T-helper 17 cell (primary cell): ENCODE data around the gene TMEM208. TPM values are rescaled to one million over a fixed set of nuclear protein-coding genes. Genes with fewer than 3 reads are reported as not detected.
A peak's percentile ranks its signal among the peaks of the same experiment; 100 is the strongest.

ENCODE experiments used
- ATAC-seq: fragments of 150-1000 bp; cut with Tn5 transposase; 2 replicates; pipeline ENCODE4 v1.10.0; 2021; ENCODE audit warnings: mild to moderate bottlenecking, moderate library complexity
- DNase-seq, 3 donors: peaks; one replicate each; pipeline versions ENCODE4 v3.0.0 to v3.0.0-alpha.2; 2020 to 2021
- H3K9me3 ChIP-seq: one replicate; pipeline ENCODE4 v1.7.0; 2013; ENCODE audit warnings: low read length, mild to moderate bottlenecking; ENCODE audit not compliant: control insufficient read depth, poor library complexity, severe bottlenecking
- H3K27ac Mint-ChIP-seq: one replicate; pipeline ENCODE4 v1.8.0; 2022; ENCODE audit warnings: mild to moderate bottlenecking, moderate library complexity, mixed read lengths
- H3K27me3 Mint-ChIP-seq: one replicate; pipeline ENCODE4 v1.8.0; 2022; ENCODE audit warnings: mixed read lengths
- H3K36me3 Mint-ChIP-seq: one replicate; pipeline ENCODE4 v1.8.0; 2022; ENCODE audit warnings: low read depth, mixed read lengths
- H3K4me1 Mint-ChIP-seq: one replicate; pipeline ENCODE4 v1.8.0; 2022; ENCODE audit warnings: mild to moderate bottlenecking, mixed read lengths
- H3K4me3 Mint-ChIP-seq: one replicate; pipeline ENCODE4 v1.8.0; 2022; ENCODE audit warnings: mild to moderate bottlenecking, moderate library complexity, mixed read lengths
- total RNA-seq, 4 donors: library from RNA in 2 of 4; stranded (reverse) in 2 of 4; gene quantifications; one replicate each; pipeline ENCODE4 v1.2.3 and lab custom pipeline; 2022 to 2026

Gene TMEM208
- total RNA-seq, 2 donors from 2014 or later, result 27.9 to 28.2 TPM

GRCh38 chr16:67186550-67186950 lies 40.4 kb upstream of the TMEM208 start:
- H3K27ac Mint-ChIP-seq, result no peak overlapping the region
- H3K9me3 ChIP-seq, result no peaks in the 10 kb centered on the region
- peaks cover 12% of the 10 kb centered on the region for H3K4me1 Mint-ChIP-seq
- no peak for ATAC-seq
- H3K4me3 Mint-ChIP-seq, result no peak overlapping the region
- no peaks in the 10 kb centered on the region for H3K36me3 Mint-ChIP-seq
- no peak for DNase-seq
- peaks cover 6% of the 10 kb centered on the region for H3K27me3 Mint-ChIP-seq

- H3K4me1 Mint-ChIP-seq, result peaks cover 16% of the 10 kb centered on the region
- no peak overlapping the region for H3K4me3 Mint-ChIP-seq
- H3K36me3 Mint-ChIP-seq, result no peaks in the 10 kb centered on the region
- H3K27ac Mint-ChIP-seq, result no peak overlapping the region
- H3K9me3 ChIP-seq, result peaks cover under 1% of the 10 kb centered on the region
- no peak for ATAC-seq
- H3K27me3 Mint-ChIP-seq, result peaks cover 6% of the 10 kb centered on the region
- no peak for DNase-seq
These were observed 39.6 kb upstream of the TMEM208 start for GRCh38 chr16:67187175-67187890.

- Mint-ChIP-seq H3K27ac (no peak overlapping the region), H3K4me1 (peaks cover 21% of the 10 kb centered on the region), H3K4me3 (no peak overlapping the region), H3K27me3 (peaks cover 6% of the 10 kb centered on the region), H3K36me3 (no peaks in the 10 kb centered on the region)
- no peak for ATAC-seq
- peaks cover 3% of the 10 kb centered on the region for H3K9me3 ChIP-seq
- no peak for DNase-seq
These were observed 38.6 kb upstream of the TMEM208 start for GRCh38 chr16:67188323-67188722.

- DNase-seq (no peak), ATAC-seq (no peak)
- peaks cover 3% of the 10 kb centered on the region for H3K9me3 ChIP-seq
- Mint-ChIP-seq H3K36me3 (no peaks in the 10 kb centered on the region), H3K27me3 (peaks cover 6% of the 10 kb centered on the region), H3K4me1 (peaks cover 25% of the 10 kb centered on the region), H3K4me3 (no peak overlapping the region), H3K27ac (no peak overlapping the region)
These were observed 38.1 kb upstream of the TMEM208 start for GRCh38 chr16:67188798-67189197.

- ATAC-seq, result no peak
- H3K36me3 Mint-ChIP-seq, result no peaks in the 10 kb centered on the region
- no peak within 1 kb of the TSS for H3K27ac Mint-ChIP-seq
- H3K27me3 Mint-ChIP-seq, result peaks cover 6% of the 10 kb centered on the region
- H3K9me3 ChIP-seq, result peaks cover 3% of the 10 kb centered on the region
- no peak for DNase-seq
- H3K4me1 Mint-ChIP-seq, result peaks cover 28% of the 10 kb centered on the region
- no peak within 1 kb of the TSS for H3K4me3 Mint-ChIP-seq
These were observed 36.9 kb upstream of the TMEM208 start, which contains the start of gene EXOC3L1 for GRCh38 chr16:67190041-67190440. EXOC3L1 (minus strand) TSS chr16:67190136; CDS start chr16:67189676, 460 bp downstream.

GRCh38 chr16:67190448-67191399 lies 36.2 kb upstream of the TMEM208 start:
- H3K27me3 Mint-ChIP-seq, result no peaks in the 10 kb centered on the region
- no peak for ATAC-seq
- no peaks in the 10 kb centered on the region for H3K36me3 Mint-ChIP-seq
- peak overlapping the region; percentile 81 for H3K27ac Mint-ChIP-seq
- H3K4me1 Mint-ChIP-seq, result peaks cover 24% of the 10 kb centered on the region
- H3K9me3 ChIP-seq, result peaks cover 3% of the 10 kb centered on the region
- no peak overlapping the region for H3K4me3 Mint-ChIP-seq
- DNase-seq, result no peak

GRCh38 chr16:67191411-67191994 lies 35.4 kb upstream of the TMEM208 start:
- H3K27ac Mint-ChIP-seq, result peak overlapping the region; percentile 81
- no peaks in the 10 kb centered on the region for H3K27me3 Mint-ChIP-seq
- no peak for ATAC-seq
- peaks cover 3% of the 10 kb centered on the region for H3K36me3 Mint-ChIP-seq
- H3K4me1 Mint-ChIP-seq, result peaks cover 29% of the 10 kb centered on the region
- H3K9me3 ChIP-seq, result peaks cover 3% of the 10 kb centered on the region
- H3K4me3 Mint-ChIP-seq, result peak overlapping the region; percentile 94
- DNase-seq, result no peak

- H3K4me1 Mint-ChIP-seq, result peaks cover 33% of the 10 kb centered on the region
- peak; percentile 96 for ATAC-seq
- H3K4me3 Mint-ChIP-seq, result peak within 1 kb of the TSS; percentile 94
- peak within 1 kb of the TSS; percentile 81 for H3K27ac Mint-ChIP-seq
- DNase-seq, result peak; percentile 75 to 78 (median 77)
- H3K9me3 ChIP-seq, result peaks cover 3% of the 10 kb centered on the region
- H3K36me3 Mint-ChIP-seq, result peaks cover 3% of the 10 kb centered on the region
- H3K27me3 Mint-ChIP-seq, result no peaks in the 10 kb centered on the region
These were observed 34.8 kb upstream of the TMEM208 start, which contains the start of gene E2F4 for GRCh38 chr16:67191995-67192681. E2F4 (plus strand) TSS chr16:67192155; CDS start chr16:67192228, 73 bp downstream.

GRCh38 chr16:67192781-67193361 lies 34.1 kb upstream of the TMEM208 start:
- H3K4me3 Mint-ChIP-seq, result peak overlapping the region; percentile 94
- ATAC-seq, result peak; percentile 48
- H3K9me3 ChIP-seq, result peaks cover 3% of the 10 kb centered on the region
- no peak for DNase-seq
- H3K4me1 Mint-ChIP-seq, result peaks cover 33% of the 10 kb centered on the region
- peaks cover 3% of the 10 kb centered on the region for H3K36me3 Mint-ChIP-seq
- H3K27me3 Mint-ChIP-seq, result no peaks in the 10 kb centered on the region
- peak overlapping the region; percentile 81 for H3K27ac Mint-ChIP-seq

GRCh38 chr16:67193536-67193935 lies 33.4 kb upstream of the TMEM208 start:
- H3K36me3 Mint-ChIP-seq, result peaks cover 3% of the 10 kb centered on the region
- H3K9me3 ChIP-seq, result peaks cover 3% of the 10 kb centered on the region
- no peaks in the 10 kb centered on the region for H3K27me3 Mint-ChIP-seq
- H3K4me1 Mint-ChIP-seq, result peaks cover 37% of the 10 kb centered on the region
- DNase-seq, result no peak
- ATAC-seq, result no peak
- H3K27ac Mint-ChIP-seq, result peak overlapping the region; percentile 81
- H3K4me3 Mint-ChIP-seq, result peak overlapping the region; percentile 94

- DNase-seq, result no peak
- ATAC-seq, result no peak
- Mint-ChIP-seq H3K27ac (peak overlapping the region; percentile 81), H3K4me3 (peak overlapping the region; percentile 94), H3K4me1 (peaks cover 37% of the 10 kb centered on the region), H3K36me3 (peaks cover 3% of the 10 kb centered on the region), H3K27me3 (no peaks in the 10 kb centered on the region)
- peaks cover 3% of the 10 kb centered on the region for H3K9me3 ChIP-seq
These were observed 32.7 kb upstream of the TMEM208 start for GRCh38 chr16:67194260-67194659.

GRCh38 chr16:67195676-67196075 lies 31.3 kb upstream of the TMEM208 start:
- no peak overlapping the region for H3K4me3 Mint-ChIP-seq
- peaks cover 3% of the 10 kb centered on the region for H3K36me3 Mint-ChIP-seq
- no peak overlapping the region for H3K27ac Mint-ChIP-seq
- no peak for DNase-seq
- no peak for ATAC-seq
- no peaks in the 10 kb centered on the region for H3K27me3 Mint-ChIP-seq
- peaks cover 37% of the 10 kb centered on the region for H3K4me1 Mint-ChIP-seq
- peaks cover 3% of the 10 kb centered on the region for H3K9me3 ChIP-seq
